HepG2 (cell line): Measurements from ENCODE around the gene NCOA7. TPM values are rescaled to one million over a fixed set of nuclear protein-coding genes. Genes with fewer than 3 reads are reported as not detected.
A peak's percentile ranks its signal among the peaks of the same experiment; 100 is the strongest.

Experiments
- ATAC-seq: fragments of 200-7000 bp; cut with Tn5 transposase; 3 replicates; pipeline ENCODE4 v1.9.1; 2020; ENCODE audit warnings: mild to moderate bottlenecking, moderate library complexity
- BruUV-seq: library from RNA; stranded (reverse); fragments of 400-500 nt; replicated peaks from 2 replicates; lab custom pipeline; 2021; lab: Mats Ljungman, UMichigan
- CTCF ChIA-PET: fragments of 300-600 bp; formaldehyde crosslinking; extraction: SDS; loops from one replicate; lab custom pipeline; 2021; ENCODE audit warnings: low total read pairs, inconsistent platforms, low intra/inter-chr PET ratio; lab: Yijun Ruan, JAX
- POLR2A ChIA-PET: fragments of 350-600 bp; sonication (Branson Sonifier 250); formaldehyde crosslinking; loops from one replicate; lab custom pipeline; 2020; ENCODE audit warnings: antibody characterized with exemption, inconsistent platforms; lab: Yijun Ruan, JAX
- DNase-seq: peaks from one replicate; pipeline ENCODE4 v3.0.0-alpha.2; 2015; ENCODE audit warnings: low spot score
- FAIRE-seq: peaks from 3 replicates; lab custom pipeline; 2011; peaks lifted over from hg19 to GRCh38; lab: Jason Lieb, UNC
- H2AFZ ChIP-seq: one replicate; pipeline ENCODE4 v1.6.1; 2011; ENCODE audit warnings: low read length, inconsistent platforms
- H3K27ac ChIP-seq: fragments of 300-600 bp; 3 replicates; pipeline ENCODE4 v1.8.0; 2011; ENCODE audit warnings: mixed run types, mild to moderate bottlenecking, mixed read lengths, low read length, inconsistent platforms; ENCODE audit not compliant: insufficient read depth; ENCODE audit errors: extremely low read length
- H3K27me3 ChIP-seq, 2 experiments: fragments of 200-600 bp in 1 of 2; 2 replicates in 1 of 2; 3 replicates in 1 of 2; pipeline versions ENCODE4 v1.6.0 to v1.8.0; 2011; ENCODE audit warnings: low read length in 2 of 2, mild to moderate bottlenecking in 2 of 2, moderate library complexity in 2 of 2, inconsistent platforms in 1 of 2; ENCODE audit not compliant: insufficient read depth in 2 of 2, control insufficient read depth in 1 of 2
- H3K36me3 ChIP-seq, 2 experiments: fragments of 200-600 bp in 1 of 2; replicated peaks in 1 of 2; 2 replicates in 1 of 2; 3 replicates in 1 of 2; pipeline versions ENCODE4 v1.5.1 to v1.8.0; 2011; ENCODE audit warnings: low read length in 2 of 2, inconsistent platforms in 1 of 2; ENCODE audit not compliant: insufficient read depth in 2 of 2, control insufficient read depth in 1 of 2
- H3K4me1 ChIP-seq: 2 replicates; pipeline ENCODE4 v1.5.1; 2012; ENCODE audit warnings: low read length, inconsistent platforms; ENCODE audit not compliant: insufficient read depth
- H3K4me2 ChIP-seq: 2 replicates; pipeline ENCODE4 v1.6.0; 2011; ENCODE audit warnings: low read depth, low read length, inconsistent platforms
- H3K4me3 ChIP-seq, 3 experiments: fragments of 200-600 bp in 1 of 3; sonication (generic), shearing (Covaris generic) in 1 of 3; replicated peaks in 1 of 3; 2 replicates each; pipeline ENCODE4 v1.5.1; 2011 to 2016; ENCODE audit warnings: low read length in 3 of 3, inconsistent platforms in 2 of 3, low read depth in 2 of 3, mild to moderate bottlenecking in 2 of 3, control low read depth in 1 of 3, mixed read lengths in 1 of 3; ENCODE audit not compliant: insufficient read depth in 1 of 3
- H3K79me2 ChIP-seq: one replicate; pipeline ENCODE4 v1.6.1; 2011; ENCODE audit warnings: low read length, inconsistent platforms; ENCODE audit not compliant: insufficient read depth
- H3K9ac ChIP-seq: 2 replicates; pipeline ENCODE4 v1.6.0; 2011; ENCODE audit warnings: mild to moderate bottlenecking, low read depth, low read length, inconsistent platforms; ENCODE audit not compliant: insufficient read depth
- H3K9me3 ChIP-seq: 2 replicates; pipeline ENCODE4 v1.5.1; 2012; ENCODE audit warnings: mild to moderate bottlenecking, low read length
- H4K20me1 ChIP-seq: 2 replicates; pipeline ENCODE4 v1.6.0; 2011; ENCODE audit warnings: inconsistent platforms, mild to moderate bottlenecking, low read length, moderate library complexity; ENCODE audit not compliant: insufficient read depth
- CBX1 ChIP-seq: IDR thresholded peaks from one replicate; pipeline ENCODE4 v1.6.1; 2016; ENCODE audit warnings: antibody characterized with exemption, low read depth
- HDAC1 ChIP-seq: sonication (generic); formaldehyde crosslinking; IDR thresholded peaks from 2 replicates; pipeline ENCODE4 v1.5.1; 2020; ENCODE audit warnings: mild to moderate bottlenecking, missing genetic modification reagents
- HNF1A ChIP-seq, 2 experiments: sonication (generic) in 1 of 2; formaldehyde crosslinking in 1 of 2; IDR thresholded peaks; 2 replicates each; pipeline versions ENCODE4 v1.4.0 to v1.6.1; 2016 to 2020; ENCODE audit warnings: borderline replicate concordance in 1 of 2, low read depth in 1 of 2, mild to moderate bottlenecking in 1 of 2, missing genetic modification reagents in 1 of 2
- KLF12 ChIP-seq: sonication (generic); formaldehyde crosslinking; IDR thresholded peaks from 2 replicates; pipeline ENCODE4 v1.4.0; 2020; ENCODE audit warnings: missing genetic modification reagents, borderline replicate concordance
- MIER3 ChIP-seq: IDR thresholded peaks from 2 replicates; pipeline ENCODE4 v1.6.1; 2016; ENCODE audit warnings: missing compliant biosample characterization, borderline replicate concordance
- SNAPC2 ChIP-seq: sonication (generic); formaldehyde crosslinking; IDR thresholded peaks from 2 replicates; pipeline ENCODE4 v1.8.1; 2022; ENCODE audit warnings: mild to moderate bottlenecking, missing genetic modification reagents
- TCF7 ChIP-seq: sonication (generic); IDR thresholded peaks from 2 replicates; pipeline ENCODE4 v1.6.1; 2016; ENCODE audit warnings: antibody characterized with exemption, low read depth
- ZFP41 ChIP-seq: sonication (generic); formaldehyde crosslinking; IDR thresholded peaks from 2 replicates; pipeline ENCODE4 v1.4.0; 2020; ENCODE audit warnings: mild to moderate bottlenecking, missing genetic modification reagents, borderline replicate concordance
- ZNF143 ChIP-seq: sonication (generic); formaldehyde crosslinking; IDR thresholded peaks from 2 replicates; pipeline ENCODE4 v1.4.0; 2020; ENCODE audit warnings: missing genetic modification reagents
- ZNF672 ChIP-seq: sonication (generic); formaldehyde crosslinking; IDR thresholded peaks from 2 replicates; pipeline ENCODE4 v1.8.1; 2022; ENCODE audit warnings: missing genetic modification reagents
- WGBS: methylation state at CpG from one replicate; pipeline ENCODE4 v1.1.6; 2017; ENCODE audit warnings: low lambda C conversion rate; 5-methylcytosine and 5-hydroxymethylcytosine counted together
- in situ Hi-C: cut with HindIII; loops from 2 replicates; pipeline ENCODE4 v1.10.0; 2017; ENCODE audit warnings: low pct_unique_long_range_greater_than_20kb; ENCODE audit not compliant: extremely low pct_ligation_motif_present
- intact Hi-C: fragments of 100-400 bp; cut with micrococcal nuclease; formaldehyde crosslinking; loops from one replicate; pipeline ENCODE4 v1.10.0; 2022; ENCODE audit not compliant: unreplicated experiment
- polyA plus RNA-seq, 8 experiments: library from polyadenylated mRNA; depleted of rRNA in 3 of 8; stranded (reverse) in 7 of 8; unstranded in 1 of 8; fragments of >200 nt; fragmentation: Illumina TruSeq in 4 of 8; extraction: Trizol in 4 of 8; gene quantifications; 2 replicates each; pipeline versions ENCODE4 v1.2.1 to v1.2.3, GENCODE V29; 2011 to 2016; ENCODE audit warnings: low read depth in 4 of 8, missing spikeins in 1 of 8, mixed read lengths in 1 of 8; ENCODE audit not compliant: insufficient read depth in 1 of 8
- total RNA-seq, 5 experiments: library from RNA; depleted of rRNA; stranded (reverse); fragments of >200 nt; fragmentation: Illumina TruSeq; extraction: Trizol; gene quantifications; 2 replicates each; pipeline ENCODE4 v1.2.3, GENCODE V29; 2016; ENCODE audit warnings: low read depth in 1 of 5

The NCOA7 gene
- total and polyA plus RNA-seq, 2 of the 13 experiments (the other 11 are each of a cell fraction or from before 2014, with no cell fraction given), result 13.6 to 20.8 TPM

- intact Hi-C loops (no loop called here), in situ Hi-C loops (no loop called here)
- H3K4me1 ChIP-seq, result peaks cover 7% of the 10 kb centered on the region
- no peak for TF ChIP-seq TCF7
- TF ChIP-seq SNAPC2, result no peak
- TF ChIP-seq ZFP41 (CRISPR knock-in tag), result no peak
- TF ChIP-seq HDAC1 (CRISPR knock-in tag), result no peak
- TF ChIP-seq CBX1, result no peak
- no peak overlapping the region for H3K4me2 ChIP-seq
- ATAC-seq (peak; percentile 35; the same call in 2 of the 3 replicates), FAIRE-seq (no peak), DNase-seq (no peak)
- 97% methylated on average over 4 of the region's 4 CpGs for WGBS
- no peak overlapping the region for H2AFZ ChIP-seq
- H3K4me3 ChIP-seq, result no peak overlapping the region
- H3K36me3 ChIP-seq, result no peaks in the 10 kb centered on the region; a peak in 3 of 5 replicates
- no peak overlapping the region for H3K9ac ChIP-seq
- H3K27ac ChIP-seq, result no peak overlapping the region
- no peaks in the 10 kb centered on the region for H3K27me3 ChIP-seq
- H3K9me3 ChIP-seq, result no peaks in the 10 kb centered on the region
- ChIA-PET POLR2A (no interaction called here), CTCF (no interaction called here)
- H4K20me1 ChIP-seq, result no peaks in the 10 kb centered on the region
- no TSS peak for BruUV-seq
- H3K79me2 ChIP-seq, result no peaks in the 10 kb centered on the region
Observed at GRCh38 chr6:125808060-125808459, 17.3 kb downstream of the NCOA7 start.

GRCh38 chr6:125808591-125808990 is 17.8 kb downstream of the NCOA7 start:
- H3K27ac ChIP-seq, result no peak overlapping the region
- no peaks in the 10 kb centered on the region for H3K9me3 ChIP-seq
- in situ Hi-C loops (no loop called here), intact Hi-C loops (no loop called here)
- no peak for ATAC-seq
- no peak overlapping the region for H2AFZ ChIP-seq
- BruUV-seq, result no TSS peak
- peaks cover 7% of the 10 kb centered on the region for H3K4me1 ChIP-seq
- H3K9ac ChIP-seq, result no peak overlapping the region
- no peak for DNase-seq
- no peak overlapping the region for H3K4me3 ChIP-seq
- ChIA-PET CTCF (no interaction called here), POLR2A (no interaction called here)
- H3K36me3 ChIP-seq, result no peaks in the 10 kb centered on the region; a peak in 1 of 5 replicates
- no peak overlapping the region for H3K4me2 ChIP-seq
- H3K27me3 ChIP-seq, result no peaks in the 10 kb centered on the region
- H4K20me1 ChIP-seq, result no peaks in the 10 kb centered on the region
- no peaks in the 10 kb centered on the region for H3K79me2 ChIP-seq
- FAIRE-seq, result no peak
- TF ChIP-seq KLF12 (CRISPR knock-in tag) (no peak), ZNF672 (CRISPR knock-in tag) (no peak), ZNF143 (no peak), MIER3 (CRISPR knock-in tag) (no peak), HNF1A (IDR thresholded peaks at IDR 0.05; ENCODE audit: low read depth) (no peak), HNF1A (CRISPR knock-in tag; IDR thresholded peaks at IDR 0.05; ENCODE audit: borderline replicate concordance) (no peak)
